NCI-H1092 treated with DMSO at 0.1 percent for 48 hours (cell line): ENCODE measurements around the gene MAF.

Experiments used
- DNase-seq: peaks from one replicate; lab custom pipeline; 2025; lab: John Stamatoyannopoulos, UW

Gene MAF

GRCh38 chr16:79600638-79601091 lies at the start of gene MAF:
TSS of gene MAF (minus strand) at chr16:79600737. CDS start at chr16:79599902, 835 bp downstream.
- peak; percentile 74 for DNase-seq

- DNase-seq = no peak
Observed at GRCh38 chr16:79648826-79649225, 48.3 kb upstream of the MAF start.

GRCh38 chr16:79647586-79647985 lies 47.0 kb upstream of the MAF start:
- no peak for DNase-seq

GRCh38 chr16:79645701-79646100 lies 45.2 kb upstream of the MAF start:
- no peak for DNase-seq

- DNase-seq = no peak
Observed at GRCh38 chr16:79644971-79645667, 44.6 kb upstream of the MAF start.

- no peak for DNase-seq
Observed at GRCh38 chr16:79642652-79643051, 42.1 kb upstream of the MAF start.

GRCh38 chr16:79640513-79641360 lies 40.2 kb upstream of the MAF start:
- DNase-seq = peak; percentile 85

GRCh38 chr16:79639576-79640311 lies 39.2 kb upstream of the MAF start:
- no peak for DNase-seq

- no peak for DNase-seq
Observed at GRCh38 chr16:79638386-79638785, 37.8 kb upstream of the MAF start.

- DNase-seq = no peak
Observed at GRCh38 chr16:79635488-79635887, 35.0 kb upstream of the MAF start.

- DNase-seq = no peak
Observed at GRCh38 chr16:79634298-79634697, 33.8 kb upstream of the MAF start.

- DNase-seq = no peak
Observed at GRCh38 chr16:79632289-79632688, 31.8 kb upstream of the MAF start.

- DNase-seq = no peak
Observed at GRCh38 chr16:79628988-79629387, 28.5 kb upstream of the MAF start.

GRCh38 chr16:79628501-79628975 lies 28.0 kb upstream of the MAF start:
- no peak for DNase-seq

GRCh38 chr16:79627092-79627491 lies 26.6 kb upstream of the MAF start:
- no peak for DNase-seq

- no peak for DNase-seq
Observed at GRCh38 chr16:79625738-79626137, 25.2 kb upstream of the MAF start.

- no peak for DNase-seq
Observed at GRCh38 chr16:79623824-79624223, 23.3 kb upstream of the MAF start.

- no peak for DNase-seq
Observed at GRCh38 chr16:79623062-79623461, 22.5 kb upstream of the MAF start.

- DNase-seq = no peak
Observed at GRCh38 chr16:79621027-79621426, 20.5 kb upstream of the MAF start.

- DNase-seq = no peak
Observed at GRCh38 chr16:79618692-79619050, 18.1 kb upstream of the MAF start.

- no peak for DNase-seq
Observed at GRCh38 chr16:79618041-79618691, 17.6 kb upstream of the MAF start.

GRCh38 chr16:79613009-79613408 lies 12.5 kb upstream of the MAF start:
- DNase-seq = no peak
